OCI-LY3 (cell line): ENCODE measurements around the gene RNPEPL1.

ENCODE experiments used
- H2AFZ ChIP-seq: fragments of 200-600, 300-600 bp; shearing (Covaris generic); 2 replicates; pipeline ENCODE4 v1.6.0; 2014; ENCODE audit warnings: antibody characterized with exemption, low read depth, low read length
- H3K27ac ChIP-seq: fragments of 200-600, 300-600 bp; sonication (generic); 2 replicates; pipeline ENCODE4 v1.5.1; 2014; ENCODE audit warnings: mild to moderate bottlenecking, low read length, moderate library complexity, mixed read lengths
- H3K27me3 ChIP-seq: fragments of 200-600, 300-600 bp; sonication (generic); 2 replicates; pipeline ENCODE4 v1.6.1; 2014; ENCODE audit warnings: low read depth, low read length, mixed read lengths
- H3K36me3 ChIP-seq: fragments of 200-600, 300-600 bp; sonication (generic); replicated peaks from 2 replicates; pipeline ENCODE3; 2014; ENCODE audit warnings: low read depth, low read length, mixed read lengths
- H3K4me1 ChIP-seq: fragments of 300-600, 200-600 bp; sonication (generic); 2 replicates; pipeline ENCODE4 v1.6.1; 2014; ENCODE audit warnings: low read length, mixed read lengths
- H3K4me2 ChIP-seq: fragments of 200-600, 300-600 bp; sonication (generic); 2 replicates; pipeline ENCODE4 v1.6.1; 2014; ENCODE audit warnings: low read length, mixed read lengths
- H3K4me3 ChIP-seq: fragments of 300-600, 200-600 bp; sonication (generic); 2 replicates; pipeline ENCODE4 v1.5.1; 2014; ENCODE audit warnings: antibody characterized with exemption, mild to moderate bottlenecking, low read length, moderate library complexity
- H3K79me2 ChIP-seq: fragments of 300-600, 200-600 bp; shearing (Covaris generic); 2 replicates; pipeline ENCODE4 v1.6.1; 2014; ENCODE audit warnings: mild to moderate bottlenecking, low read length, mixed read lengths
- H3K9ac ChIP-seq: fragments of 300-600, 200-600 bp; shearing (Covaris generic); 2 replicates; pipeline ENCODE4 v1.6.0; 2014; ENCODE audit warnings: mild to moderate bottlenecking, low read length, moderate library complexity
- H3K9me3 ChIP-seq: fragments of 200-600, 300-600 bp; shearing (Covaris generic); 2 replicates; pipeline ENCODE4 v1.6.1; 2014; ENCODE audit warnings: low read length, mixed read lengths; ENCODE audit not compliant: insufficient read depth
- H4K20me1 ChIP-seq: fragments of 200-600, 300-600 bp; sonication (generic); 2 replicates; pipeline ENCODE4 v1.6.1; 2016; ENCODE audit warnings: low read length, mixed read lengths; ENCODE audit not compliant: insufficient read depth
- EZH2phosphoT487 ChIP-seq: fragments of 200-600 bp; shearing (Covaris generic); IDR thresholded peaks from 2 replicates; pipeline ENCODE4 v1.6.1; 2018; ENCODE audit warnings: antibody characterized with exemption, mixed run types, low read depth
- TF ChIP-seq, protein P1 (sequence below): fragments of 200-600, 300-600 bp; sonication (generic); IDR thresholded peaks from 2 replicates; pipeline ENCODE4 v1.5.1; 2014; ENCODE audit warnings: antibody characterized with exemption, low read length, low read depth

Gene RNPEPL1

GRCh38 chr2:240605867-240606743, 37.8 kb downstream of the RNPEPL1 start:
- H3K4me2 ChIP-seq = no peak overlapping the region
- H4K20me1 ChIP-seq = no peaks in the 10 kb centered on the region
- no peaks in the 10 kb centered on the region for H3K4me1 ChIP-seq
- H2AFZ ChIP-seq = no peak overlapping the region
- H3K36me3 ChIP-seq = no peaks in the 10 kb centered on the region
- TF ChIP-seq EZH2phosphoT487 = no peak
- TF ChIP-seq, protein P1, sequence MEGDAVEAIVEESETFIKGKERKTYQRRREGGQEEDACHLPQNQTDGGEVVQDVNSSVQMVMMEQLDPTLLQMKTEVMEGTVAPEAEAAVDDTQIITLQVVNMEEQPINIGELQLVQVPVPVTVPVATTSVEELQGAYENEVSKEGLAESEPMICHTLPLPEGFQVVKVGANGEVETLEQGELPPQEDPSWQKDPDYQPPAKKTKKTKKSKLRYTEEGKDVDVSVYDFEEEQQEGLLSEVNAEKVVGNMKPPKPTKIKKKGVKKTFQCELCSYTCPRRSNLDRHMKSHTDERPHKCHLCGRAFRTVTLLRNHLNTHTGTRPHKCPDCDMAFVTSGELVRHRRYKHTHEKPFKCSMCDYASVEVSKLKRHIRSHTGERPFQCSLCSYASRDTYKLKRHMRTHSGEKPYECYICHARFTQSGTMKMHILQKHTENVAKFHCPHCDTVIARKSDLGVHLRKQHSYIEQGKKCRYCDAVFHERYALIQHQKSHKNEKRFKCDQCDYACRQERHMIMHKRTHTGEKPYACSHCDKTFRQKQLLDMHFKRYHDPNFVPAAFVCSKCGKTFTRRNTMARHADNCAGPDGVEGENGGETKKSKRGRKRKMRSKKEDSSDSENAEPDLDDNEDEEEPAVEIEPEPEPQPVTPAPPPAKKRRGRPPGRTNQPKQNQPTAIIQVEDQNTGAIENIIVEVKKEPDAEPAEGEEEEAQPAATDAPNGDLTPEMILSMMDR = no peak
- no peak overlapping the region for H3K27ac ChIP-seq
- no peaks in the 10 kb centered on the region for H3K27me3 ChIP-seq
- H3K9ac ChIP-seq = no peak overlapping the region
- no peaks in the 10 kb centered on the region for H3K79me2 ChIP-seq
- no peak overlapping the region for H3K4me3 ChIP-seq
- no peaks in the 10 kb centered on the region for H3K9me3 ChIP-seq

DNA sequence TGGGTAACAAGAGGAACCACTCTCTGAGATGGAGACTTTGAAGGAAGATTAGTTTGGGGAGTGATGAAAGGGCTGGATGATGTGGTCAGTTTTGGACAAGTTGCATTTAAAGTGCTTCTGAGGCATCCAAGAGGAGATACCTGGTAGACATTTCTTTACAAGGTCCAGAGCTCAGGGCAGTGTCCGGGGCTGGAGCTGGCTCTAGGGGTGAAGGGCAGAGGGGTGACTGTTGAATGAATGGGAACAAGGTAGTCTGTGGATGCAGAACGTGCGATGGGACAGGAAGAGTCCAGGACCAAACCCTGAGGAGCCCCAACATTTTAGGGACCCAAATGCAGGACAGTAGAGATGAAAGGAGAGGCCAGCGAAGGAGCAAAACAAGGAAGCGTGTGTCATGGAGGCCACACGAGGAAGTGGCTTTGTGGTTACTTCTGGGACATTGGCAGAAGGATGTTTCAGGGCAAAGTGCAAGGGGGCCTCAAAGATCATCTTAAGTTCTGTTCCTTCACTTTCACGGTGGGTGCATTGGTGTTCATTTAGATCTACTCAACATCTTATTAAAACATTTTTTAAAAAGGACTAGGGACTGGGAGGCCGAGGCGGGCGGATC, 43.4 kb downstream of the RNPEPL1 start:
- Histone ChIP-seq H3K27me3 (no peaks in the 10 kb centered on the region), H3K4me2 (no peak overlapping the region), H3K27ac (no peak overlapping the region), H3K4me1 (no peaks in the 10 kb centered on the region), H4K20me1 (no peaks in the 10 kb centered on the region), H3K4me3 (no peak overlapping the region), H3K36me3 (no peaks in the 10 kb centered on the region), H3K79me2 (no peaks in the 10 kb centered on the region), H3K9me3 (no peaks in the 10 kb centered on the region), H3K9ac (no peak overlapping the region), H2AFZ (no peak overlapping the region)
- TF ChIP-seq EZH2phosphoT487 = no peak
- TF ChIP-seq, protein P1 = no peak

GRCh38 chr2:240613781-240614180, 45.5 kb downstream of the RNPEPL1 start:
- TF ChIP-seq, protein P1 = no peak
- TF ChIP-seq EZH2phosphoT487 = no peak
- H4K20me1 ChIP-seq = no peaks in the 10 kb centered on the region
- H3K27me3 ChIP-seq = no peaks in the 10 kb centered on the region

GRCh38 chr2:240614391-240614790, 46.1 kb downstream of the RNPEPL1 start:
- no peak overlapping the region for H2AFZ ChIP-seq
- no peaks in the 10 kb centered on the region for H3K9me3 ChIP-seq
- H3K4me1 ChIP-seq = peaks cover 9% of the 10 kb centered on the region
- H3K4me2 ChIP-seq = no peak overlapping the region
- no peak overlapping the region for H3K9ac ChIP-seq
- no peaks in the 10 kb centered on the region for H3K79me2 ChIP-seq
- H3K4me3 ChIP-seq = no peak overlapping the region
- no peak overlapping the region for H3K27ac ChIP-seq
- no peak for TF ChIP-seq EZH2phosphoT487
- TF ChIP-seq, protein P1 = no peak
- H3K36me3 ChIP-seq = no peaks in the 10 kb centered on the region
- no peaks in the 10 kb centered on the region for H4K20me1 ChIP-seq
- no peaks in the 10 kb centered on the region for H3K27me3 ChIP-seq

More at GRCh38 chr2:240613781-240614180, 45.5 kb downstream of the RNPEPL1 start:
- no peak overlapping the region for H3K27ac ChIP-seq
- no peaks in the 10 kb centered on the region for H3K79me2 ChIP-seq
- H3K4me2 ChIP-seq = no peak overlapping the region
- H3K36me3 ChIP-seq = no peaks in the 10 kb centered on the region
- no peak overlapping the region for H2AFZ ChIP-seq
- no peaks in the 10 kb centered on the region for H3K9me3 ChIP-seq
- H3K4me3 ChIP-seq = no peak overlapping the region
- H3K9ac ChIP-seq = no peak overlapping the region
- peaks cover 3% of the 10 kb centered on the region for H3K4me1 ChIP-seq
